ENCODE data around the gene C6orf89.
"Not testable (repeated sequence)": the region's sequence is repeated elsewhere in the genome, so short reads cannot be mapped to it uniquely, and the experiment has no call there.

The C6orf89 gene

GRCh38 chr6:36886950-36887618 lies 1.3 kb downstream of the C6orf89 start:
- no peak for DNase-seq (ENCODE audit: low read depth in 4 of 4, low spot score in 1 of 4)

- no peak for DNase-seq (ENCODE audit: low read depth in 4 of 4, low spot score in 1 of 4)
These were observed 2.4 kb downstream of the C6orf89 start for GRCh38 chr6:36888115-36888643.

- DNase-seq (ENCODE audit: low read depth in 4 of 4, low spot score in 1 of 4): no peak
These were observed 3.1 kb downstream of the C6orf89 start for GRCh38 chr6:36888654-36889481.

- DNase-seq (ENCODE audit: low read depth in 4 of 4, low spot score in 1 of 4): no peak
These were observed 4.4 kb downstream of the C6orf89 start for GRCh38 chr6:36890112-36890663.

GRCh38 chr6:36891153-36891552 lies 5.4 kb downstream of the C6orf89 start:
- DNase-seq (ENCODE audit: low read depth in 4 of 4, low spot score in 1 of 4): not testable (repeated sequence)

GRCh38 chr6:36893976-36894932 lies 8.5 kb downstream of the C6orf89 start:
- no peak for DNase-seq (ENCODE audit: low read depth in 4 of 4, low spot score in 1 of 4)

- no peak for DNase-seq (ENCODE audit: low read depth in 4 of 4, low spot score in 1 of 4)
These were observed 11.9 kb downstream of the C6orf89 start for GRCh38 chr6:36897609-36898008.

GRCh38 chr6:36904114-36904513 lies 18.4 kb downstream of the C6orf89 start:
- no peak for DNase-seq (ENCODE audit: low read depth in 4 of 4, low spot score in 1 of 4)

- DNase-seq (ENCODE audit: low read depth in 4 of 4, low spot score in 1 of 4): no peak
These were observed 19.2 kb downstream of the C6orf89 start for GRCh38 chr6:36904851-36905393.

- DNase-seq (ENCODE audit: low read depth in 4 of 4, low spot score in 1 of 4): no peak
These were observed 21.0 kb downstream of the C6orf89 start for GRCh38 chr6:36906539-36907325.

GRCh38 chr6:36907781-36908180 lies 22.0 kb downstream of the C6orf89 start:
- no peak for DNase-seq (ENCODE audit: low read depth in 4 of 4, low spot score in 1 of 4)

GRCh38 chr6:36908747-36909146 lies 23.0 kb downstream of the C6orf89 start:
- no peak for DNase-seq (ENCODE audit: low read depth in 4 of 4, low spot score in 1 of 4)

GRCh38 chr6:36912030-36912454 lies 26.3 kb downstream of the C6orf89 start:
- peak in 1 of 4 experiments; percentile 11 for DNase-seq (ENCODE audit: low read depth in 4 of 4, low spot score in 1 of 4)

GRCh38 chr6:36912586-36912985 lies 26.8 kb downstream of the C6orf89 start:
- DNase-seq (ENCODE audit: low read depth in 4 of 4, low spot score in 1 of 4): peak in 3 of 4 experiments; percentile 13 to 37 (median 28)

- no peak for DNase-seq (ENCODE audit: low read depth in 4 of 4, low spot score in 1 of 4)
These were observed 27.3 kb downstream of the C6orf89 start for GRCh38 chr6:36913082-36913481.

- DNase-seq (ENCODE audit: low read depth in 4 of 4, low spot score in 1 of 4): no peak
These were observed 28.6 kb downstream of the C6orf89 start for GRCh38 chr6:36914227-36914794.

GRCh38 chr6:36915599-36915998 lies 29.8 kb downstream of the C6orf89 start:
- DNase-seq (ENCODE audit: low read depth in 4 of 4, low spot score in 1 of 4): no peak

- DNase-seq (ENCODE audit: low read depth in 4 of 4, low spot score in 1 of 4): no peak
These were observed 30.4 kb downstream of the C6orf89 start for GRCh38 chr6:36916126-36916525.

- no peak for DNase-seq (ENCODE audit: low read depth in 4 of 4, low spot score in 1 of 4)
These were observed 31.9 kb downstream of the C6orf89 start for GRCh38 chr6:36917541-36918193.
